Islet of Langerhans (tissue), 1 donor: ENCODE data around the gene ACTR3C.
A peak's percentile ranks its signal among the peaks of the same experiment; 100 is the strongest.

Experiments
- FAIRE-seq: peaks from one replicate; lab custom pipeline; 2011; peaks lifted over from hg19 to GRCh38; lab: Jason Lieb, UNC

The ACTR3C gene

GRCh38 chr7:150322833-150323681 lies at the start of gene ACTR3C, which contains the start of gene LRRC61:
Gene ACTR3C, minus strand, starts transcription at chr7:150323545. Its CDS starts 28,249 bp downstream, at chr7:150295296.
Gene LRRC61, plus strand, starts transcription at chr7:150323355. Its CDS starts 13,507 bp downstream, at chr7:150336862.
- no peak for FAIRE-seq

GRCh38 chr7:150372271-150373048 lies 49.1 kb upstream of the ACTR3C start:
- FAIRE-seq, result no peak

DNA sequence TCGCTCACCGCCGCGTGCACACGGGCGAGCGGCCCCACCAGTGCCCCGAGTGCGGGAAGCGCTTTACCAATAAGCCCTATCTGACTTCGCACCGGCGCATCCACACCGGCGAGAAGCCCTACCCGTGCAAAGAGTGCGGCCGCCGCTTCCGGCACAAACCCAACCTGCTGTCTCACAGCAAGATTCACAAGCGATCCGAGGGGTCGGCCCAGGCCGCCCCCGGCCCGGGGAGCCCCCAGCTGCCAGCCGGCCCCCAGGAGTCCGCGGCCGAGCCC lies 48.6 kb upstream of the ACTR3C start:
- FAIRE-seq, result no peak

GRCh38 chr7:150371131-150371995 lies 48.0 kb upstream of the ACTR3C start:
- FAIRE-seq, result no peak

GRCh38 chr7:150370612-150371071 lies 47.3 kb upstream of the ACTR3C start:
- no peak for FAIRE-seq

GRCh38 chr7:150369748-150370501 lies 46.6 kb upstream of the ACTR3C start:
- FAIRE-seq, result no peak

GRCh38 chr7:150368884-150369747 lies 45.8 kb upstream of the ACTR3C start:
- FAIRE-seq, result no peak

DNA sequence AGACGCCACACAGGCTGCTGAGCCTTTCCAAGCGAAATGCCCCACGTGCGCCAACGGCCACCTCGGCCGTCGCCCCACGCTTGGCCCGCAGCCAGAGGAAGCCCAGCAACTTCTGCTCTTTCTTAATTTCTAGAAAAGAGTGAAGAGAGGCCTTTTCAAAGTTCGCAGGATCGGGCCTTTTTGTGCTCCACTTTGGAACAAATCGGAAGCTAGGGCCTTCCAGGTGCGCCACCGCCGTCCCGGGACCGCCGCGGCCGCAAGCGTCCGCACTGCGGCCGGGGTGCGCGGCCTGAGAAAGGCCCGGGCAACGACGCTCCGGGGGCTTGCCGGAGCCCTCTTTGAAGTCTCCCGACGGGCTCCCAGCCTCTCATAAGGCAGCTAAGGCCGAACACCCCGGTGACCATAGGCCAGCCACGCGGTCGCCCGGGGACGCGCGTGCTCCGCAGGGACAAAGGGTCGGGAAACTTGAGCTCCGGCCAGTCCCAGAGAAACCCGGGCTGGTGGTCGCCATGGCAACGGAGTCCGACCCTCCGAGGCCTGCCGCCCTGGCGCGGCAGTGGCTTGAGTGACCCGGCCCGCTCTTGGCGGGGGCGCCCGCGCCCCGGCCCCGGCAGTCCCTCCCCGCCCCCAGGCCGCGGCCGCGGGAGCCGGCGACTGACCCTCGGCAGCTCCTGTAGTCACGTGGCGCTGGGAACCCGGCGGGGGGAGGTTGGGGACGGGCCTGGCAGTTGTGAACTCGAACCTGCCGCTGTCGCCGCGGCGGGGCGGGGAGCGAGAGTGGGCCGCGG lies 44.9 kb upstream of the ACTR3C start, which contains the start of gene REPIN1:
Gene REPIN1 (plus strand): TSS at position 727 of the 788 bp plus-strand sequence. CDS start 890 bp downstream, outside the sequence.
- no peak for FAIRE-seq

DNA sequence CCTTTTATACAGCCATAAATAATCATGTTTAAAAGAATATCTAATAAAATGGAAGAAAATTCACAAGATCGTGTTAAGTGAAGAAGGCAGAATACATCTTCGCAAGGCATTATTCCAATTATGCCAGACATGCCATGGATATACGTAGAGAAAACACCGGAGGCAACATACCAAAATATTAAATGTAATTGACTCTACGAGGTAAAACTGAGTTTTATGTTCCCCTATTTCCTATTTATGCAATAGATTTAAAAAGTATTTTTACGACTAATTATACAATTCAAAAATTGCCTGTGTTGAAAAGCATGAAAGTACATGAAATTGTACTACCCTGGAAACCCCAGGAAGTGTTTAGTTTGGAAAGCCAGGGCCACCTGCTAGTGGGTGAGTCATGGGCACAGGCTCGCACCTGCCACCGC lies 44.3 kb upstream of the ACTR3C start:
- FAIRE-seq, result peak; percentile 81

DNA sequence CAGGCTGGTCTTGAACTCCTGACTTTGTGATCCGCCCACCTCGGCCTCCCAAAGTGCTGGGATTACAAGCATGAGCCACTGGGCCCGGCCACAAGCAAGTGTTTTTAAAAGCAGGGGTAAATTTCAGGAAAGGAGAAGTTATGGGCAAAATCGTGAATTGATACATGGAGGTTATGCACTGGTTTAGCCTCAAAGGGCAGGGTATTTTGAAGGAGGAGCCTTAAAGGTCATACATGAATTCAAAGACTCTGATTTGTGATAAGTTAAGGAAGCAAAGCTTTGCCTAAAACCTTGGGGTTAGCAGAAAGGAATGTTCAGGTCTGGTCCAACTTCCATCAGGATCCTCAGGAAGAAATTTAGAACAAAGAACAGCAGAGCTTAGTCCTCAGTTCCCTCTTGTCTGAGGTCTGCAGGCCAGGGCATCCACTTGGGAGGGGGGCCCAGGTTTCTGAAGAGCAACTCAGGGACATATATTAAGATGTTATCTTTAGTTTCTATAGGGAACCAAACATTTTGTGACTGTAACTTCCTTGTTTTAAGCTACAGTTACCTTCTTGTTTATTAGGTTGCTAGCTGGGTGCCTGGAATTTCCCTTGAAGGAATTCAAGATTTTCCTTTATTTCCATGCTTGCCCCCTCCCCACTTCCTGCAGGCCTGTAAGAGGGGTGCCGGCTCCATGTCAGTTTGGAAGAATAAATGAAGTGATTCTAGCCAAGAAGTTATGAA lies 42.5 kb upstream of the ACTR3C start:
- no peak for FAIRE-seq

DNA sequence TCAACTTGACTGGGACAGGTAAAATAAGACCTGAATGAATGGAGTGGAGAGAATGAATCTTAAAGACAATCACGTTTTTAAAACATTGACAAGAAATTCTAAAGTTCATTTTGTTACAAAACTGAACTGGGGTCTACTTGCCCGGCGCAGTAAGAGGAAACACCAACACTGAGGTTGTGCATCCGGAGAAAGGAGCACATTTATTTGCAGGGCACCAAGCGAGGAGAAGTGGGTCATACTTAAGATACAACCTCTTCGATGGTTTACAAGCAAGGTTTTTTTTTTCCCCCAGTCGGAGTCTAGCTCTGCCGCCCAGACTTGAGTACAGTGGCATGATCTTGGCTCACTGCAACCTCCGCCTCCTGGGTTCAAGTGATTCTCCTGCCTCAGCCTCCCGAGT lies 41.8 kb upstream of the ACTR3C start:
- no peak for FAIRE-seq

- no peak for FAIRE-seq
These were observed 40.5 kb upstream of the ACTR3C start for GRCh38 chr7:150363872-150364271.

GRCh38 chr7:150363370-150363769 lies 40.0 kb upstream of the ACTR3C start:
- no peak for FAIRE-seq

DNA sequence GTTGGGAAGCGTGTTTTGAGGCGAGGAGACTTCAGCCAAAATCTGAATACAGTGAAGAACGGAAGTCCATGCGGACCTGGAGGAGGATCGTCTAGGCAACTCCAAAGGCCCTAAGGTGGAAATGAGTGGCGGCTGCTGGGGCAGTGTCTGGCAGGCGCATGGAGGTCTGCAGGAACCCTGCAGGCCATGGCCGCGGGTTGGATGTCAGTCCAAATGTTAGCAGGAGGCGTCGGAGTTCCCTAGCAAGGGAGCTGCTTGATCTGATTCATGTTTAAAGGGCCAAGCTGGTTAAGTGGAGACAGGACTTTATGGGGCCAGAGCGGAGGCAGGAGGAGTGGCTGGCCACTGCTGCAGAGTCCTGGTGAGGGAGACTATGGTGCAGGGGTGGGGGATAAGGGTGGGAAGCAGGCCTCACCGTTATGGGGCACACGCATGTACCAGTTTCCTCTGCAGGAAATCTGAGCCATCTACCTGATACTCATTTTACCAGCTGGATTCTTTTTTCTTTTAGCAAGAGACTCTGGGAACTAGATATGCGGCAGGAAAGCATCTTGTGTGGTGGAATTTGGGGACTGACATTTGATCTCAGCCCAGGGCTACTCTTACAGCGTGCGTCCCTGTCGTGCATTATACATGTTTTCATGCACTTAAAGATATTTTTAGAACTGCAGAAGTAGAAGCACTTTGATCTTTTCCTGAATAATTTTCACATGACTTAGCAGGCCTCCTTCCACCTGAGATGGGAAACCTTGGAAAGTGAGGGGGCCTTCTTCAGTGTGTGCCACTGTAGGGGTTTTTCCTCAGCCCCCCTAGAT lies 38.7 kb upstream of the ACTR3C start:
- no peak for FAIRE-seq

DNA sequence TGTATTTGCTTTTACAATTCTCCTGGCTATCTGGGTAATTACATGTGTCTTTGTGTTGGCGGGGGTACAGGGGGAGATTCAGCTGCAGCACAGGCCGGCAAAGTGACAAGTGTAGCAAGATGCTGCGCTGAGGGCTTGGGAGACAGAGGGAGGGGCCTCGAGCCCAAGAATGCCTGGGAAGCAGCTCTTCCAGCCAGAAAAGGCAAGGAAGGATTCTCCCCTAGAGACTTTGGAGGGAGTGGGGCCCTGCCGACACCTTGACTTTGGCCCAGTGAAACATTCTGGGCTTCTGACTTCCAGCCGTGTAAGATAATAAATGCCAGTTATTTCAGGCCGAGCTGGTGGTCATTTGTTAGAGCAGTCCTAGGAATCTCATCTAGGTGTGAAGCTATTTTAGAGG lies 38.1 kb upstream of the ACTR3C start:
- FAIRE-seq, result no peak

DNA sequence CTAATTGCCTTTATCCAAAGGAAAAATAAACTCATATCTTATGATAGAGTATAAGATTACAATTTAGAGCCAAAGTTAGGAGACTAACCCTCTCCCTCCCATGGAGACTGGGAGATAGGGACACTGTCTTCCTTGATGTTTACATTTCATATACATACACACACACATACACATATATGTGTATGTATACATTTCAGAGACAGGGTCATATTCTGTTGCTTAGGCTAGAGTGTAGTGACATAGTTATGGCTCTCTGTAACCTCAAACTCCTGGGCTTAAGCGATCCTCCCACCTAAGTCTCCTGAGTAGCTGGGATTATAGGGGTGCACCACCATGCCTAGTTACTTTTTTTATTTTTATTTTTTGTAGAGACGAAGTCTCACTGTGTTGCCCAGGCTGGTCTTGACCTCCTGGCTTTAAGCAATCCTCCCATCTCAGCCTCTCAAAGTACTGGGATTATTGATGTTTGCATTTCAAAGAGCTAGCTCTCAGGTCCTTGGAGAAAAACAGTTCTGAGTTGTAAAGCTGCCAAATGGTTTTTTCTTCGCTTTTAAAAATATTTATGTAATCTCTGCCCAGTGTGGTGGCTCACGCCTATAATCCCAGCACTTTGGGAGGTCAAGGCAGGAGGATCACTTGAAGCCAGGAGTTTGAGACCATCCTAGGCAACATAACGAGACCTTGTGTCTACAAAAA lies 37.2 kb upstream of the ACTR3C start:
- FAIRE-seq, result no peak

GRCh38 chr7:150359622-150360362 lies 36.4 kb upstream of the ACTR3C start:
- no peak for FAIRE-seq
